SU-DHL-6 (cell line): ENCODE measurements around the gene ZBP1.

Experiments used
- EZH2phosphoT487 ChIP-seq: fragments of 200-600 bp; sonication (generic), shearing (Covaris generic); conservative IDR thresholded peaks from 2 replicates; pipeline ENCODE4 v1.6.1; 2018; ENCODE audit warnings: mild to moderate bottlenecking, antibody characterized with exemption, low read length, moderate library complexity, mixed read lengths
- TF ChIP-seq, protein P1 (sequence below): fragments of 200-600 bp; sonication (generic); IDR thresholded peaks from one replicate; pipeline ENCODE4 v1.5.1; 2017; ENCODE audit warnings: antibody characterized with exemption, mild to moderate bottlenecking, low read length, moderate library complexity; ENCODE audit not compliant: insufficient read depth, poor library complexity, severe bottlenecking

DNA sequence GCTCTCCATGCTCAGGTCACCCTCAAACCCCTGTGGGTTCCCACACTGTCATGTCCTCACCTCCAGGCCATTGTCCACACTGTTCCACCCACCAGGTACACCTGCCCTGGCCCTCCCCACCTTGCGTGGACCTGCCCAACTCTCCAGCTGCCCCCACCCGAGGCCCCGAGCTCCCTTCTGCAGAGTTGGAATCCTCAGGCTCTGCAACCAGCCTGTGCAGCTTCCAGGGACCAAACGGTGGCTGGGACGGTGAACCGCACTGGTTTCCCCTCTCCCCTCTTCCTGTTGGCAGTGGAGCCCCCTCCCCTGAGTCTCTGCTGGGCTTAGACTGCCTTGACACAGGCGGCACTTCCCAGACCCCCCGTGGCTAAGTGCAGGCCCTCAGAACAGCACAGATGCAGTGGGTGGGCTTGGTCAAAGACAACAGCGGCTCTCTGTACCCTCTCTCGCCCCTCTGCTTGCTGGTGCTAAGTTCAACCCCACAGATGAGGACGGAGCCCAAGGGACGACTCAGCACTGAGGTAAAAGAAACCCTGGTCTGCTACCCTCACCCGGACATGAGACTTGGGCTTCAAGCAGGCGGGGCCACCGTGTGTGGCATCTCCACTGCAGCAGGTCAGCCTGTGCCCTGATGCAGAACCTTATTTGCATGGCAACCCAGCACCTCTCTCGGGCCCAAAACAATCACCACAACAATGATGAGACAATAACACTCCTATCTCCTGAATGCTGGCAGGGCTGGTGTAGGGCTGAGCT, 11.0 kb downstream of the ZBP1 start:
- no peak for TF ChIP-seq EZH2phosphoT487
- TF ChIP-seq, protein P1, sequence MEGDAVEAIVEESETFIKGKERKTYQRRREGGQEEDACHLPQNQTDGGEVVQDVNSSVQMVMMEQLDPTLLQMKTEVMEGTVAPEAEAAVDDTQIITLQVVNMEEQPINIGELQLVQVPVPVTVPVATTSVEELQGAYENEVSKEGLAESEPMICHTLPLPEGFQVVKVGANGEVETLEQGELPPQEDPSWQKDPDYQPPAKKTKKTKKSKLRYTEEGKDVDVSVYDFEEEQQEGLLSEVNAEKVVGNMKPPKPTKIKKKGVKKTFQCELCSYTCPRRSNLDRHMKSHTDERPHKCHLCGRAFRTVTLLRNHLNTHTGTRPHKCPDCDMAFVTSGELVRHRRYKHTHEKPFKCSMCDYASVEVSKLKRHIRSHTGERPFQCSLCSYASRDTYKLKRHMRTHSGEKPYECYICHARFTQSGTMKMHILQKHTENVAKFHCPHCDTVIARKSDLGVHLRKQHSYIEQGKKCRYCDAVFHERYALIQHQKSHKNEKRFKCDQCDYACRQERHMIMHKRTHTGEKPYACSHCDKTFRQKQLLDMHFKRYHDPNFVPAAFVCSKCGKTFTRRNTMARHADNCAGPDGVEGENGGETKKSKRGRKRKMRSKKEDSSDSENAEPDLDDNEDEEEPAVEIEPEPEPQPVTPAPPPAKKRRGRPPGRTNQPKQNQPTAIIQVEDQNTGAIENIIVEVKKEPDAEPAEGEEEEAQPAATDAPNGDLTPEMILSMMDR, result no peak
